Skeletal muscle tissue (tissue), 4 donors: Measurements from ENCODE around the gene SEL1L. TPM values are rescaled to one million over a fixed set of nuclear protein-coding genes. Genes with fewer than 3 reads are reported as not detected.
A peak's percentile ranks its signal among the peaks of the same experiment; 100 is the strongest.
"Not testable (repeated sequence)": the region's sequence is repeated elsewhere in the genome, so short reads cannot be mapped to it uniquely, and the experiment has no call there.

Experiments used
- H3K27ac ChIP-seq: one replicate; pipeline ENCODE4 v1.7.0; 2013; ENCODE audit warnings: mild to moderate bottlenecking, low read depth, low read length, inconsistent platforms
- H3K27me3 ChIP-seq, 3 donors: one replicate each; pipeline ENCODE4 v1.7.0; 2013; ENCODE audit warnings: low read length in 3 of 3; ENCODE audit not compliant: control insufficient read depth in 3 of 3, insufficient read depth in 3 of 3
- H3K36me3 ChIP-seq, 3 donors: one replicate each; pipeline ENCODE4 v1.7.0; 2013; ENCODE audit warnings: low read length in 3 of 3; ENCODE audit not compliant: control insufficient read depth in 3 of 3, insufficient read depth in 3 of 3
- H3K4me1 ChIP-seq, 3 donors: one replicate each; pipeline ENCODE4 v1.7.0; 2013; ENCODE audit warnings: low read length in 3 of 3, mild to moderate bottlenecking in 3 of 3; ENCODE audit not compliant: control insufficient read depth in 3 of 3, insufficient read depth in 3 of 3
- H3K4me3 ChIP-seq, 3 donors: one replicate each; pipeline ENCODE4 v1.7.0; 2013; ENCODE audit warnings: low read length in 3 of 3
- H3K9ac ChIP-seq, 3 donors: one replicate each; pipeline ENCODE4 v1.7.0; 2013; ENCODE audit warnings: low read length in 3 of 3, mild to moderate bottlenecking in 3 of 3, moderate library complexity in 2 of 3, low read depth in 1 of 3
- H3K9me3 ChIP-seq, 3 donors: one replicate each; pipeline ENCODE4 v1.7.0; 2013; ENCODE audit warnings: low read length in 3 of 3; ENCODE audit not compliant: control insufficient read depth in 3 of 3
- total RNA-seq: library from RNA; depleted of rRNA; stranded (reverse); fragments of >200 nt; gene quantifications from one replicate; pipeline ENCODE4 v1.2.3, GENCODE V29; 2014
- donor health status: Osteomylitis.

The SEL1L gene
- total RNA-seq, 1 donor from 2014 or later: 34.4 TPM

- Histone ChIP-seq H3K9me3 (no peaks in the 10 kb centered on the region), H3K27ac (no peak overlapping the region), H3K4me3 (peak overlapping the region in 1 of 3 donors; percentile 87), H3K9ac (no peak overlapping the region), H3K27me3 (no peaks in the 10 kb centered on the region), H3K4me1 (peaks cover 12 to 29% (median 21%) of the 10 kb centered on the region in 3 donors), H3K36me3 (no peaks in the 10 kb centered on the region)
These were observed 96.4 kb downstream of the SEL1L start for GRCh38 chr14:81437244-81437643.

DNA sequence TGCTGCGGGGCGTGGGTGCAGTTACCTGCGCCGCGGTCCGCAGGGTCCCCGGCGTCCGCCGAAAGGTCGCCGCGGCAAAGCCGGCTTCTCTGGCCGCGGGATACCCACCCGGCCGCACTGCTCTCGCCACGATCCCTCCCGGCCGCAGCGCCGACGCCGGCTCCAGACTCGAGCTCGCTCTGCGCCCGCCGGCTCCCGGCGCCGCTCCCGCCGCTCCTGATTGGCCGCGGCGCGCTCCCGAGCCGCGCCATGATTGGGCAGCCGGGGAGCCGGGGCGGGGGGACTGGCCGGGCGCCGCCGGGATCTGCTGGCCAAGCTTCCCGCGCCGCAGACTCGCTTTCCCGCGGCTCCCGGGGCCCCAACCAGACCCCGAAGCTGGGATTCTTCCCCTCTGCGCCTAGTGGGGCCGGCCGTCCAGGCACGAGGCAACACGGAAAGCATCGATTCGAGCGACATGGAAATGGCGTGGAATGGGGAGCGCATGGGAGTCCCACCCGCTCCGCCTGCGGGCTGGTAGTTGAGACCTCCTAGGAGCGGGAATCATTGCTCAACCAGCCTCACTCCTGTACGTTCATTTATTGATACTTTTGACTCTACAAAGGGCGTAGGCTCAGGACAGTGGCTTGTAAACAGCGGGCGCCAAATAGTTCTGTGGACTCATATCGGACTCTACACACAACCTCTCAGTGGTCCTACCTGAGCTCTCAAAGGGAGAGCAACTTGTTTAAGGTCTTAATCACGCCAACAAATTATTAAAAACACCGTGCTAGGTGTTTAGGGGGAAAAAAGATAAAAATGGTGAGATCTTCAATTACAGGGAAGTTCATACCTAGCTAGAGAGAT, 97.1 kb downstream of the SEL1L start:
- H3K27ac ChIP-seq: no peak overlapping the region
- no peaks in the 10 kb centered on the region for H3K9me3 ChIP-seq
- H3K9ac ChIP-seq: peak overlapping the region; percentile 81 to 90 (median 87)
- no peaks in the 10 kb centered on the region for H3K36me3 ChIP-seq
- peak overlapping the region; percentile 85 to 90 (median 87) for H3K4me3 ChIP-seq
- no peaks in the 10 kb centered on the region for H3K27me3 ChIP-seq
- peaks cover 13 to 32% (median 24%) of the 10 kb centered on the region in 3 donors for H3K4me1 ChIP-seq

DNA sequence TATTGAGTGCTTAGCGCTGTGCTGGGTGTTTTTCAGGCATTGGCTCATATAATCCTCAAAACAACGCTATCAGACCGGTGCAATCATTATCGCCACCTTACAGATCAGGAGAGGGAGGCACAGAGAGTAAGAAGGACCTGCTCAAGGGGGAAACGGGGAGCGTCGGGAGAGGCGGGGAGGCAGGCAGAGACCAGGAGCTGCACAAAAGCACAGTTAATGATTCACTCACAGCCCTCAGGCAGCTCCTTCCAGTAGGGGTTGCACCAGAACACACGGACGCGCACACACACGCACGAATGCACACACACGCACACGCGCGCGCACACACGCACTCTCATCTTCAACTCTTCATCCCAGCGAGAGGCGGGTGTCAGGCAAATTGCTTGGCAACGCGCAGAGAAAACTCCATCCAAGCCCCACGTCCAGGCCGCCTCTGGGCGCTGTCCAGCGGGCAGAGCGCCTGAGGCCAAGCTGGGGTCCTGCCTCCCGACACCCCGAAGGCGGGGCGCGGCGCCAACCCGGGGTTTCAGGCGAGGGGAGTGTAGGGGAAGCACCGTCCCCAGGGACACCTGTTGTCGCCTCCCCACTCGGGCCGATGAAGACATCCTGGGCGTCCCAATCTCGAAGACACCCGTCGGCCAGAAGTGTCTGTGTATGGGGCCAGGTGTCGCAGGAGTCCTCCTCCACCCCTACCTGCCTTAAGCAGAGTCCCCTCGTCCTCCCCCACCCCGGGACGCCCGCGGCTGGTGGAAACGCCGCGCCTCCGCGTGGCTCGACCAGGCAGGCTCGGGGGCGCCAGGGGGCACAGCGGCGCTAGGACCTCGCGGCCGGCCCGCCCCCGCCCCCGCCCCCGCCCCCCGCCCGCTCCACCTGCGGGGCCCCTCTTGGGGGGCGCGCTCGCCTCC, 98.0 kb downstream of the SEL1L start:
- Histone ChIP-seq H3K27ac (peak overlapping the region; percentile 57), H3K27me3 (no peaks in the 10 kb centered on the region), H3K9ac (peak overlapping the region; percentile 72 to 90 (median 81)), H3K4me1 (peaks cover 17 to 32% (median 27%) of the 10 kb centered on the region in 3 donors), H3K4me3 (peak overlapping the region; percentile 83 to 90 (median 85)), H3K9me3 (no peaks in the 10 kb centered on the region), H3K36me3 (no peaks in the 10 kb centered on the region)

DNA sequence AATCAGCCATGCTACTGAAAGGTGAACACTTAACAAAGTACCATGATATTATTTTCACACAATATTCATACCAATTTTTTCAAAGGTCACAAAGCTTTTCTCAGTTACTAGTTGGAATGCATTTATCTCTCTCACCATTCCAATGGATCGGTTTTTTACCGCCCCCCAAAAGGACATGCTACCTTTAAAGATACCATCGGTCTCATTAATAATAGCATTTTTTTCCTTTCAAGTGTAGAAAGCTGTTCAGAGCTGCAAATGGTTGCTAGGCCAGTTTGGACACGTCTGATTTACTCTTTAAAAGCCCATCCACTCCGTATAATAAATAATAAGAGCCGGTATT, 98.6 kb downstream of the SEL1L start:
- H3K27ac ChIP-seq: peak overlapping the region; percentile 57
- no peaks in the 10 kb centered on the region for H3K9me3 ChIP-seq
- peak overlapping the region; percentile 72 to 90 (median 81) for H3K9ac ChIP-seq
- peak overlapping the region; percentile 82 to 90 (median 83) for H3K4me3 ChIP-seq
- H3K36me3 ChIP-seq: no peaks in the 10 kb centered on the region
- H3K4me1 ChIP-seq: peaks cover 18 to 32% (median 32%) of the 10 kb centered on the region in 3 donors
- no peaks in the 10 kb centered on the region for H3K27me3 ChIP-seq

GRCh38 chr14:81434230-81434629, 99.4 kb downstream of the SEL1L start:
- Histone ChIP-seq H3K4me1 (peaks cover 23 to 36% (median 32%) of the 10 kb centered on the region in 3 donors), H3K9ac (no peak overlapping the region), H3K36me3 (no peaks in the 10 kb centered on the region), H3K4me3 (no peak overlapping the region), H3K27ac (no peak overlapping the region), H3K27me3 (no peaks in the 10 kb centered on the region), H3K9me3 (no peaks in the 10 kb centered on the region)

GRCh38 chr14:81433378-81433777, 100.3 kb downstream of the SEL1L start:
- H3K27ac ChIP-seq: no peak overlapping the region

GRCh38 chr14:81432219-81432661, 101.4 kb downstream of the SEL1L start:
- Histone ChIP-seq H3K27ac (no peak overlapping the region), H3K9ac (no peak overlapping the region), H3K9me3 (no peaks in the 10 kb centered on the region), H3K36me3 (no peaks in the 10 kb centered on the region), H3K27me3 (no peaks in the 10 kb centered on the region), H3K4me1 (peaks cover 39 to 47% (median 40%) of the 10 kb centered on the region in 3 donors), H3K4me3 (no peak overlapping the region)

More at GRCh38 chr14:81433378-81433777, 100.3 kb downstream of the SEL1L start:
- H3K36me3 ChIP-seq: no peaks in the 10 kb centered on the region
- H3K9me3 ChIP-seq: no peaks in the 10 kb centered on the region
- no peak overlapping the region for H3K9ac ChIP-seq
- no peaks in the 10 kb centered on the region for H3K27me3 ChIP-seq
- peaks cover 29 to 41% (median 32%) of the 10 kb centered on the region in 3 donors for H3K4me1 ChIP-seq
- H3K4me3 ChIP-seq: no peak overlapping the region

GRCh38 chr14:81430235-81430634, 103.4 kb downstream of the SEL1L start:
- Histone ChIP-seq H3K4me1 (peaks cover 27 to 44% (median 36%) of the 10 kb centered on the region in 3 donors), H3K4me3 (no peak overlapping the region), H3K9me3 (no peaks in the 10 kb centered on the region), H3K36me3 (peaks cover 0 to 12% (median 7%) of the 10 kb centered on the region in 3 donors), H3K27me3 (no peaks in the 10 kb centered on the region), H3K27ac (no peak overlapping the region), H3K9ac (no peak overlapping the region)

GRCh38 chr14:81429749-81430148, 103.9 kb downstream of the SEL1L start:
- H3K4me3 ChIP-seq: not testable (repeated sequence)

More at GRCh38 chr14:81429749-81430148, 103.9 kb downstream of the SEL1L start:
- Histone ChIP-seq H3K4me1 (peaks cover 24 to 44% (median 36%) of the 10 kb centered on the region in 3 donors), H3K36me3 (peaks cover 0 to 12% (median 7%) of the 10 kb centered on the region in 3 donors)
- H3K9ac ChIP-seq, H3K9me3 ChIP-seq, H3K27ac ChIP-seq, H3K27me3 ChIP-seq: not testable (repeated sequence)
